ENCODE results near the gene PRICKLE4.
A peak's percentile ranks its signal among the peaks of the same experiment; 100 is the strongest.

The PRICKLE4 gene

GRCh38 chr6:41779788-41780550 lies 613 bp upstream of the PRICKLE4 start, which contains the start of gene FRS3:
TSS of gene FRS3 (minus strand) at chr6:41779900. CDS start at chr6:41776987, 2,913 bp downstream.
- H3K4me3 ChIP-seq (replicated peaks; ENCODE audit: low read depth, low read length): peak within 1 kb of the TSS; percentile 57
- peak; percentile 75 for DNase-seq (ENCODE audit: extremely low read depth, low read depth)
- TF ChIP-seq CTCF (IDR thresholded peaks at IDR 0.05; ENCODE audit: low read depth, low read length, missing control alignments): peak; percentile 90

DNA sequence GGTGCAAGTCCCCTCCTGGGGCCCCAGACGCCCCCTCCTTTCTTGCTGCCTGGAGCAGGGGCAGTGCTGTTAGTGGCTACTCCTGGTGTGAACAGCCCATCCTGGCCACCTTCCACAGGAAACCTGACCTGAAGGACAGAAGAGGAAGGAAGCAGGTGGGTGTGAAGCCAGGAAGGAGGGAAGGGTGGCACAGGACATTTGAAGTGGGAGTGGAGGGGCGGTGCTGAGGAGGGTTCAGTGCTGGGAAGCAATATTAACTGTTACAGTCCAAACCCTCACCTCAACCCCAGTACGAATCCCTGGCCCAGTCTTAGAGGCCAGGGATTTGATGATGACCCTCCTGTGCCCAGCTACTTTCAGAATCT lies 766 bp downstream of the PRICKLE4 start:
- H3K4me3 ChIP-seq (replicated peaks; ENCODE audit: low read depth, low read length): peak overlapping the region; percentile 57; the same call in 1 of the 2 replicates
- no peak for TF ChIP-seq CTCF (IDR thresholded peaks at IDR 0.05; ENCODE audit: low read depth, low read length, missing control alignments)
- DNase-seq (ENCODE audit: extremely low read depth, low read depth): no peak

GRCh38 chr6:41783106-41783780 lies 2.7 kb downstream of the PRICKLE4 start:
- DNase-seq (ENCODE audit: extremely low read depth, low read depth): no peak
- no peak overlapping the region for H3K4me3 ChIP-seq (replicated peaks; ENCODE audit: low read depth, low read length)
- no peak for TF ChIP-seq CTCF (IDR thresholded peaks at IDR 0.05; ENCODE audit: low read depth, low read length, missing control alignments)

DNA sequence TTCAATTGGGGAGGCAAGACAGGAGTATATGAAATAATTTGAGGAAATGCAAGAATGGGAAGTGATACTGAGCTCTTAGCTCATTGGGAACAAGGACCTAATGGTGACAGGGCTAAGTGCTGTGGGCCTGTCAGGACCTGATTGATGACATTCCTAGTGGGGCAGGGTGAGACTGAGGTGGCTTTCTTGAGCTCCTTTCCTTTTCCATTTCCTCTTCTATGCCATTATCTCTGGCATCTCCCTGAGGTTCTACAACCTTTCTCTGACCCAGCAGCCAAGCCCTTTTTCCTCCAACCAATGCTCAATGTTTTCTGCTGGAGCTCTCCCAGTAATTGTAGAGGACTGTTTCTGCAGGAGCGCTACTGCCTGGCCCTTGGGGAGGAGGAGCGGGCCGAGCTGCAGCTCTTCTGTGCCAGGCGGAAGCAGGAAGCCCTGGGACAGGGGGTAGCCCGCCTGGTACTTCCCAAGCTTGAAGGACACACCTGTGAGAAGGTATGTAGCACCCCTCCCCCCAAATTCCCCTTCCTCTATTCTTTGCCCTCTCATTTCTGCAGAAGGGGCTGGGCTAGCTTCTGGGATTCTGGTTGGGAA lies 4.1 kb downstream of the PRICKLE4 start:
- no peak for DNase-seq (ENCODE audit: extremely low read depth, low read depth)
- H3K4me3 ChIP-seq (replicated peaks; ENCODE audit: low read depth, low read length): no peak overlapping the region
- no peak for TF ChIP-seq CTCF (IDR thresholded peaks at IDR 0.05; ENCODE audit: low read depth, low read length, missing control alignments)

GRCh38 chr6:41785254-41785653 lies 4.7 kb downstream of the PRICKLE4 start:
- TF ChIP-seq CTCF (IDR thresholded peaks at IDR 0.05; ENCODE audit: low read depth, low read length, missing control alignments): no peak
- no peak overlapping the region for H3K4me3 ChIP-seq (replicated peaks; ENCODE audit: low read depth, low read length)
- no peak for DNase-seq (ENCODE audit: extremely low read depth, low read depth)

- H3K4me3 ChIP-seq (replicated peaks; ENCODE audit: low read depth, low read length): peak overlapping the region; percentile 67
- no peak for DNase-seq (ENCODE audit: extremely low read depth, low read depth)
- TF ChIP-seq CTCF (IDR thresholded peaks at IDR 0.05; ENCODE audit: low read depth, low read length, missing control alignments): no peak
These were observed 5.3 kb downstream of the PRICKLE4 start for GRCh38 chr6:41785689-41786450.

Data from HFF-Myc (cell line).